NCI-H526 treated with DMSO at 0.1 percent for 48 hours (cell line): ENCODE results near the gene TLDC2.
"Not testable (repeated sequence)": the region's sequence is repeated elsewhere in the genome, so short reads cannot be mapped to it uniquely, and the experiment has no call there.

Experiments
- DNase-seq: peaks from one replicate; lab custom pipeline; 2025; lab: John Stamatoyannopoulos, UW

Gene TLDC2

DNA sequence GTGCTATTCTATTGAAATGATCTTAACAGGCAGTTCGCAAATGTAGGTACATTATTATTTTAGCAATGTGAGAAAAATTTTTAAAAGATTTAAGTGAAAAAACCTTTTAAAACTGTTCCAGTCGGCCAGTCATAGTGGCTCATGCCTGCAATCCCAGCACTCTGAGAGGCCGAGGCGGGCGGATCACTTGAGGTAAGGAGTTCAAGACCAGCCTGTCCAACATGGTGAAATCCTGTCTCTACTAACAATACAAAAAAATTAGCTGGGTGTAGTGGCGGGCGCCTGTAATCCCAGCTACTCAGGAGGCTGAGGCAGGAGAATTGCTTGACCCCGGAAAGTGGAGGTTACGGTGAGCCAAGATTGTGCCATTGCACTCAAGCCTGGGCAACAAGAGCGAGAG lies 29.6 kb downstream of the TLDC2 start:
- DNase-seq: not testable (repeated sequence)

DNA sequence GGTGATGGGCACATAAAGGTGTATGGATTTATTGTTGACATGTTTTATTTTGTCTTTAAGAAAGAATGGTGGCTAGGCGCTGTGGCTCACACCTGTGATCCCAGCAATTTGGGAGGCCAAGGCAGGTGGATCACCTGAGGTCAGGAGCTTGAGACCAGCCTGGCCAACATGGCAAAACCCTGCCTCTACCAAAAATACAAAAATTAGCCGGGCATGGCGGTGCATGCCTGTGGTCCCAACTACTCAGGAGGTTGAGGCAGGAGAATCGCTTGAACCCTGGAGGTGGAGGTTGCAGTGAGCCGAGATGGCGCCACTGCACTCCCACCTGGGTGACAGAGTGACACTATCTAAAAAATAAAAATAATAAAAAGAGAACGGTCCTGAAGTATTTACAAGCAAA lies 30.1 kb downstream of the TLDC2 start:
- DNase-seq: not testable (repeated sequence)

DNA sequence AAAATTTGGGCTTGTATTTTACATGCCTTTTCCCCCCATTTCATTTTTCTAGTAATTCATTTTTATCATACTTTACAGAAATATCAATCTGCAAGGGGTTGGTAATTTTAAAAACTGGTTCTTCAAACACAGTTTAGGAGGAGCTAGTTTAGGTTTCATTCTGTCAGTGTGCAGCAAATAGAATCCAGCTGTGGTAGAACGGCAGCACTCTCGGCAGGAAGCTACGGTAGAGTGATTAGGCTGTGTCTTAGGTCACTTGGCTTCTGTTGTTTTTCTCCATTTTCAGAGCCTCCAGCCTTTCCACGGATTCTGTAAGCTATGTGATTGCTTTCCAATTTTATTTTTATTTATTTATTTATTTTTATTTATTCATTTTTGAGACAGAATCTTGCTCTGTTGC lies 32.7 kb downstream of the TLDC2 start:
- no peak for DNase-seq

DNA sequence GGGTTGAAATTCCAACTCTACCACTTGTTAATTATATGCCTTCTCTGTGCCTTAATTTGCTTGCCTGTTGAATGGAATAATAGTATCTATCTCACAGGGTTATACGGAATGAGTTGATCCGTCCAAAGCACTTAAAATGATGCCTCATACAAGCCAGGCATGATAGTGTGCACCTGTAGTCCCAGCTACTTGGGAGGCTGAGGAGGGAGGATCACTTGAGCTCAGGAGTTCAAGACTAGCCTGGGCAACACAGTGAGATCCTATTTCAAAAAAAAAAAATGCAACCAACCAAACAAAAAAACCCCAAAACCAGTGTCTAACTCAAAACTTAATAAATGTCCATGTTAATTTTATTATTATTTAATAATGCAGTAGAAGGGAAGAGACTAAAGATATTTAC lies 40.3 kb downstream of the TLDC2 start:
- DNase-seq: no peak

DNA sequence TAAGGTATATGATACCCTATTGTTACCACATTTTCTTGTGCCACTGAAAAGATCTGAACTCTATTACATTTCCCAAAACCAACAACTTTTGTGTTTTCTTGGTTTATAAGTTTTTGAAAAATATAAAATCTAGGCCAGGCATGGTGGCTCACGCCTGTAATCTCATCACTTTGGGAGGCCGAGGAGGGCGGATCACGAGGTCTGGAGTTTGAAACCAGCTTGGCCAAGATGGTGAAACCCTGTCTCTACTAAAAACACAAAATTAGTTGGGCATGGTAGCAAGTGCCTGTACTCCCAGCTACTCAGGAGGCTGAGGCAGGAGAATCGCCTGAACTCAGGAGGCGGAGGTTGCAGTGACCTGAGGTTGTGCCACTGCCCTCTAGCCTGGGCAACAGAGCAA lies 41.3 kb downstream of the TLDC2 start:
- no peak for DNase-seq

DNA sequence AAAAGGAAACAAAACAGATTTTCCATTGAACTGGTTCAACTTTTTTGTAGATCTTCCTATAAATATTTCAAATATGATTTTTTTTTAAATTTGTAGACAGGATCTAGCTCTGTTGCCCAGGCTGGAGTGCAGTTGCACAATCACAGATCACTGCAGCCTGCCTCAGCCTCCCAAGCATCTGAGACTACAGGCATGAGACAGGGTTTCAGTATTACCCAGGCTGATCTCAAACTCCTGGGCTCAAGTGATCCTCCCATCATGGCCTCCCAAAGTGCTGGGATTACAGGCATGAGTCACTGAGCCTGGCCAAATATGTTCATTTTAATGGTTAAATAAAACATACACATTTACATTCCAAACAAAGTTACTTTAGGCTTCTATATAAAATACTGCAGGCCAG lies 42.0 kb downstream of the TLDC2 start:
- no peak for DNase-seq

DNA sequence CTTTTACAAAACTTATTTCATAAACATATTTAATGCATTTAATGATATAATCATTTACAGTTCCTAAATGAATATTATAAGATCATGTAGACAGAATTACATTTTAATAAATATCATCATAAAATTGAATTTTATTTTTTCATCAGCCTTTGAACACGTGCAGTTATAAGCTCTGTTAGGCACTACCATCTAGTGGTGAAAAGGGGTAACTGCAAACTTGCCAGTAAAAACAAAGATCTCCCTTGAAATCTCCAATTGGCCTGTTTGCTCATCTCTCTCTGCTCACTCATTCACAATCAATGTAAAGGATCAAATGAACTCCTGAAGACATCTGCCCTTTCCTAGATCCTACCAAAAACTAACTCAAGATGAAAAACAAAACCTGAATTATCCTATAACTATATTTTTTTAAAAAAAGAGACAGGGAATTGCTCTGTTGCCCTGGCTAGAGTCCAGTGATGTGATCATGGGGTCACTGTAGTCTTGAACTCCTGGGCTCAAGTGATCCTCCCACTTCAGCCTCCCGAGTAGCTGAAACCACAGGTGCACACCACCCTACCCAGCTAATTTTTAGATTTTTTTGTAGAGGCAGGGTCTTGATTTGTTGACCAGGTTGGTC lies 43.9 kb downstream of the TLDC2 start:
- peak; percentile 36 for DNase-seq

DNA sequence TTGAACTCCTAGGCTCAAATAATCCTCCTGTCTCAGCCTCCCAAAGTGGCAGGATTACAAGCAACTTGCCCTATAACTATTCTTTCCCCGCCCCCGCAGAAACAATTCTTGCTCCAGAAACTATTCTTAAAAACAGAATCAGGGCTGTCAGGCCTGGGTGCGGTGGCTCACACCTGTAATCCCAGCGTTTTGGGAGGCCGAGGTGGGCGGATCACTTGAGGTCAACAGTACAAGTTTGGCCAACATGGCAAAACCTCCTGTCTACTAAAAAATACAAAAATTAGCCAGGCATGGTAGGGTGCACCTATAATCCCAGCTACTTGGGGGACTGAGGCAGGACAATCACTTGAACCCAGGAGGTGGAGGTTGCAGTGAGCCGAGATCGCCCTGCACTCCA lies 44.4 kb downstream of the TLDC2 start:
- DNase-seq: no peak

DNA sequence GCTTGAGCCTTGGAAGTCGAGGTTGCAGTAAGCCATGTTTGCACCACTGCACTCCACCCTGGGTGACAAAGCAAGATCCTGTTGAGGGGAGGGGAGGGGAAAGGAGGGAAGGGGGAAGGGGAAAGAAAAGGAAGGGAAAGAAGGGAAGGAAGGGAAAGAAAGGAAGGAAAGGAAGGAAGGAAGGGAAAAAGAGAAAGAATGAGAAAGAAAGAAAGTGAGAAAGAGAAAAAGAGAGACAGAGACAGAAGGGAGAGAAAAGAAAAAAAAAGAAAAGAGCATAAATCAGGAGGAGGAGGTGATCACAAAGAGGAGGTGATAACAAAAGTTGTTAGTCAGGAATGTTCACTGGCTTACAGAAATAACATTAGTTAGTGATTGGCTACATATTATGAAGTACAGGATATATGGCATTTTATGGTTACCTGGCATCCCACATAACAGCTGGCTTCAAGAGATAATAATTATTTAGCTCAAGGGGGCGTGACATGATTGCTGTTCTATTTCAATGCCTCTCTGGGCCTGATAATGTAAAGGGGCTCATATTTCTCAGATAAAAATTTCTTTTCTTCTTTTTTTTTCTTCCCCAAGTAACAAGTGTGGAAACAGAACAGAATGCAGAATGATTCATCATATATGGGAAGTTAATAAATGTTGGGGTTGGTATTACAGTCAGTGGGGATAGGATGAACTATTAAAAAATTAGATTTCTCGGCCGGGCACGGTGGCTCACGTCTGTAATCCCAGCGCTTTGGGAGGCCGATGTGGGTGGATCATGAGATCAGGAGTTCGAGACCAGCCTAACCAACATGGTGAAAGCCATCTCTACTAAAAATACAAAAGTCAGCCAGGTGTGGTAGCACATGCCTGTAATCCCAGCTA lies 48.5 kb downstream of the TLDC2 start:
- DNase-seq: no peak

DNA sequence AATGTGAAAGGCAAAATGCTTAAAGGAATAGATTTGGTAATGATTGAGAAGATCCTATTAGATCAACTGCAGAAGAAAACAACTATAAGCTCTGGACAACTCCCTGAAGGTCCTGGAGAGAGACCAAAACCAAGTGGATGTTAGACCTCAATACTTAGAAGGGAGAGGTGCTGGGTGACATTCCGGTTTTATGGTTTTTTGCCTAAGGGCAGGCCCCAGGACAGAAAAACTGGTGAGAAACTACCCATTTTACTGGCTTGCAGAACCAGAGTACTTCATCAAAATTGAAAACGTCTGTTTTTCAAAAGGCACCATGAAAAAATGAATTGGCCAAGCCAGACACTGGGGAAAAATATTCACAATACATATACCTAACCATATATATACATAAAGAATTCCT lies 49.3 kb downstream of the TLDC2 start:
- DNase-seq: no peak

DNA sequence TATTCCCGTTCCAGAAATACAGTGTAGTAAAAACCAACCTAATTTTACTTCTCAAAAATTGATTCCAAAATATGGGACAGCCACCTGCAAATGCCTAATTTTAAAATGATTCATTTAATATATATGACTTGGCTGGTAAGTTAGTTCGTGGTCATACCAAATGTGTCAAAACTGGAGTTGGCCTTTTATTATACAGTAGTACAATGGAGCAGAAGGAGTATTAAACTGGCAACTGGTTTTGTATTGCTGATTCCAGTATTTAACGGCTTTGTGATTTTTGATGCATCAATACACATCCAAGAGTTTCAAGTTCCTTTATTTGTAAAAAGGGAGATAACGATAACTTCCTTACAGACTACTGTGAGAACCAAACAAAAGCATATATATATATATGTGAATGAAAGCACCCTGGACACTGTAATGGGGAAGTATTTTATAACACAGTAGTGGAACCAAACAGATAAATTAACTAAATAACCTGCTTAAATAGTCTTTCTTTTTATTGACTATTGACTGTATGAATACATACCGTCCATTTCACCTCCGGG lies 50.8 kb downstream of the TLDC2 start:
- DNase-seq: no peak

DNA sequence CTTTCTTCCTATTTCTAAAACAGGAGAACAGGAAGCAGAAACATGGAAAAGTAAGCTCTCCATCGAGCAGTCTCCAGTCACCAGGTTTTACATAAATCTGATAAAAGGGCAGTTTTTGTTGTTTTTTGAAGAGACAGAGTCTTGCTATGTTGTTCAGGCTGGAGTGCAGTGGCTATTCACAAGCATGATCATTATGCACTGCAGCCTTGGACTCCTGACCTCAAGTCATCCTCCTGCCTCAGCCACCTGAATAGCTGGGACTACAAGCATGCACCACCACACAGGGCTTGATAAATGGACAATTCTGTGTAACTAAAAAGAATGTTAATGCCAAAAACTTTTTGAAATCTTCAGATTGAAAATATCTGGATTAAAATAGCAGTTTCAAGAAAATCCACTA lies 51.8 kb downstream of the TLDC2 start:
- DNase-seq: no peak

DNA sequence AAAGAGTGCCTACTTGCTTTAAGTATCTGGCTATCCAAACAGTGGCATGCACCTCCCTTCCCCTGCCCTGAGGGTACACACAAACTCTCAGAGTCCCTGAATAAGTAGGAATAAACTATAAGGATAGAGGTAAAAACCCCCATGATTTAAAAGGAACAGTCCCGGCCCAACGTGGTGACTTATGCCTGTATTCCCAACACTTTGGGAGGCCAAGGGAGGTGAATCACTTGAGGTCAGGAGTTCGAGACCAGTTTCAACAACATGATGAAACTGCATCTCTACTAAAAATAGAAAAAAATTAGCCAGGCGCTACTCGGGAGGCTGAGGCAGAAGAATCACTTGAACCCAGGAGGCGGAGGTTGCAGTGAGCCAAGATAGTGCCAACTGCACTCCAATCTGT lies 53.4 kb downstream of the TLDC2 start:
- no peak for DNase-seq

DNA sequence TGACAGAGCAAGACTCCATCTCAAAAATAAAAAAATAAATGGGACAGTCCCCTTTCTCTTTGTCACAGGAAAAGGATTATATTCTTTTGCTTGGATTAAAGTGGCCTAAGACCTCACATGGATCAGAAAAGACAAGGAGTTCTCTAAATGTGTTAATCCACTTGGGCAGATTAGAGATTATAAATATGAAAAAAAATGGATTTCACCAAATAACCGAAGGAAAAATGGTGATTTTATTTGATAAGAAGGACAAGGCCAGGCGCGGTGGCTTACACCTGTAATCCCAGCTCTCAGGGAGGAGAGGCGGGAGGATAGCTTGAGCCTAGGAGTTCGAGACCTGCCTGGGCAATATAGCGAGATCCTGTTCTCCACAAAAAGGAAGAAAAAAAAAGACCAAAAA lies 53.8 kb downstream of the TLDC2 start:
- no peak for DNase-seq

DNA sequence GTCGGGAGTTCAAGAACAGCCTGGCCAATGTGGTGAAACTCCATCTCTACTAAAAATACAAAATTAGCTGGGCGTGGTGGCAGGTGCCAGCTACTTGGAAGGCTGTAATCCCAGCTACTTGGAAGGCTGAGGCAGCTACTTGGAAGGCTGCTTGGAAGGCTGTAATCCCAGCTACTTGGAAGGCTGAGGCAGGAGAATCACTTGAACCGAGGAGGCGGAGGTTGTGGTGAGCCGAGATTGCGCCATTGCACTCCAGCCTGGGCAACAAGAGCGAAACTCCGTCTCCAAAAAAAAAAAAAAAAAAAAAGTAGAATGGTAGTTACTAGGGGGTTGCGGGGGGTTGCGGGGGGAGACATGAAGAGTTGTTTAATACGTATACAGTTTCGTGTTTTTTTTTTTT lies 56.1 kb downstream of the TLDC2 start:
- not testable (repeated sequence) for DNase-seq

DNA sequence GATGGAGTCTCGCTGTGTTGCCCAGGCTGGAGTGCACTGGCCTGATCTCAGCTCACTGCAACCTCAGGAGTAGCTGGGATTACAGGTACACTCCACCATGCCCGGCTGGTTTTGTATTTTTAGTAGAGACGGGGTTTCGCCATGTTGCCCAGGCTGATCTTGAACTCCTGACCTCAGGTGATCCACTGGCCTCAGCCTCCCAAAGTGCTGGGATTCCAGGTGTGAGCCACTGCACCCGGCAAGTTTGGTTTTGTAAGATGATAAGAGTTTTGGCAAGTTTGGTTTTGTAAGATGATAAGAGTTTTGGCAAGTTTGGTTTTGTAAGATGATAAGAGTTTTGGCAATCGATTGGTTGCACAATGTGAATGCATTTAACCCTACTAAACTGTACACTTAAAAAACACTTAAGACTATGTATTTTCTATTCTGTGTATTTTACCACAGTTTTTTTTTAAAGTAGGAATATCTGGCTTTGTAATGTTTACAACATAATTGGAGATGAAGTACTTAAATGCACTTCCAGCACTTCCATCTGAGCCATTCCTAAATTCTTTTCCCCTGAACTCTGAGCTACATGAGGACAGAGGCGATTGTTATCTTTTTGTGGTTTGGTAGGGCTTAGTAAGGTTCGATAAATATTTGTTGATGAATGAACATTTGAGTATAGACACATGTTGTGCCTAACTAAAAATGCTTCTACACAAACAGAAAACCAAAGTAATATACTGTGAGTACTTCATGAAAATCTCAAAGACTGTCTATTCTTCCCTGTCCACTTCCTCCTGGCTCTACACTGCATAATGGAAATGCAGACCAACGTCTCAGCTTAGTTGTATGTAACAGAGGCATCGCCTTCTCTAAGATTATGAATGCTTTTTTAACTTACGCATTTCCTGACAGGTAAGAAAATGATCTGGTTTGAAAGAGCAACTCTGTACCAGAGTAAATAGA lies 56.8 kb downstream of the TLDC2 start:
- no peak for DNase-seq

DNA sequence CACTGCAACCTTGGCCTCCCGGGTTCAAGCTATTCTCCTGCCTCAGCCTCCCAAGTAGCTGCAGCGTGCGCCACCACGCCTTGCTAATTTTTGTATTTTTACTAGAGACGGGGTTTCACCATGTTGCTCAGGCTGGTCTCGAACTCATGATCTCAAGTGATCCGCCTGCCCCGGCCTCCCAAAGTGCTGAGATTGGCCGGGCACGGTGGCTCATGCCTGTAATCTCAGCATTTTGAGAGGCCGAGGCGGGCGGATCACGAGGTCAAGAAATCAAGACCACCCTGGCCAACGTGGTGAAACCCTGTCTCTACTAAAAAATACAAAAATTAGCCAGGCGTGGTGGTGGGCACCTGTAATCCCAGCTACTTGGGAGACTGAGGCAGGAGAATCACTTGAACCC lies 57.6 kb downstream of the TLDC2 start:
- DNase-seq: not testable (repeated sequence)

DNA sequence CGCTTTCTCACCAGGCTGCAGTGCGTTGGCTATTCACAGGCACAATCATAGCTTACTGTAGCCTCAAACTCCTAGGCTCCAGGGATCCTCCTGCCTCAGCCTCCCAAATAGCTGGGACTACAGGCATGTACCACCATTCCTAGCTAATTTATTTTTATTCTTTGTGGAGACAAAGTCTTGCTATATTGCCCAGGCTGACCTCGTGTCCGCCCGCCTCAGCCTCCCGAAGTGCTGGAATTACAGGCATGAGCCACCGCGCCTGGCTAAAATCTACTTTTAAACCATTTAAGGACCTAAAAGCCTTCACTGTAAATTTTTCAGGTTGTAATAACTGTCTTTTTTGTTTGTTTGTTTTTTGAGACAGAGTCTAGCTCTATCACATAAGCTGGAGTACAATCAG lies 60.4 kb downstream of the TLDC2 start:
- DNase-seq: no peak

DNA sequence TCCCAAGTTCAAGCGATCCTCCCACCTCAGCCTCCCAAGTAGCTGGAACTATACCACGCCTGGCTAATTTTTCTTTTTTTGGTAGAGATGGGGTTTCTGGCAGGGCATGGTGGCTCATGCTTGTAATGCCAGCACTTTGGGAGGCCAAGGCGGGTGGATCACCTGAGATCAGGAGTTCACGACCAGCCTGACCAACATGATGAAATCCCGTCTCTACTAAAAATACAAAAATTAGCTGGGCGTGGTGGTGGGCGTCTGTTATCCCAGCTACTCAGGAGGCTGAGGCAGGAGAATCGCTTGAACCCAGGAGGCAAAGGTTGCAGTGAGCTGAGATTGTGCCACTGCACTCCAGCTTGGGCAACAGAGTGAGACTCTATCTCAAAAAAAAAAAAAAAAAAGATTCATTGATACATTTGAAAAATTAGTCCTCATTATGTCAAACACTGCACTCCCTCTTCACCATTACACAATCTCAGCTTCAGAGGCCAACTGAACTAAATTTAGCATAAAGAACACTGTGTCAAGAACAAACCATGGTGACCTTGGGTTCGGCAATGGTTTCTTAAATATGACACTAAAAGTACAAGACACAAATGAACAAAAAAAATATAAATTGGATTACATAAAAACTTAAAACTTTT lies 60.9 kb downstream of the TLDC2 start:
- not testable (repeated sequence) for DNase-seq

DNA sequence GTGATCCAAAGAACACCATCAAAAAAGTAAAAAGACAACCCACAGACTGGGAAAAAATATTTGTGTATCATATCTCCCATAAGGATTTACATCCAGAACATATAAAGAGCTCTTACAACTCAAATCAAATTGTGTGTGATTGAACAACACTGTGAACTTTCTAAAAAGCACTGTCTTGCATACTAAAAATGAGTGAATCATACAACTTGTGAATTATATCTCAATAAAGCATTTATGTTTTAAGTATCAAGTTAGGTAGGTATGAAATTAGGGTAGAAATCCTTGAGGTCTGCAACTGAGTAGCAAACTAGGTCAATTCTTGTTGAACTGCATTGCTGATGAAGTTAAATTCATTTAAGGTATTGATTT lies 61.4 kb downstream of the TLDC2 start:
- no peak for DNase-seq

DNA sequence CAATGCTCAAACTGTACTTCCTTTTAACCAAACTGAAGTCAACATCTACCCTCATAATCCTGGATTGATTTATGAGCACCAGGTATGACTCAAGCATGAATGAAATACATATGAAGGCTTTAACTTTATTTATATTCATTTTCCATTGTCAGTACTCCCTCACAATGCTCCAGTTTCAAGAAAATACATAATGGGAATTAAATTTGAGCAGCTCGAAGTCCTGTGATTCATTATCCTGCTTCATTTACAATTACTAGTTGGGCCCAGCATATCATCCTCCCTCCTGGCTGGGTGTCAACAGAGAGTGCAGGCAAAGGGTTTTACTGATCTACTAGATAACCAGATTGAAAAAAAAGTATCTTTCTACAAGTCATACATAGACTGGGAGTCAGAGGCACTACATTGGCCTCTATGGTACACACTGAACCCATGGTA lies 65.5 kb downstream of the TLDC2 start:
- no peak for DNase-seq
